Measurements from ENCODE around the gene GRPEL2.

The GRPEL2 gene

GRCh38 chr5:149362541-149362940 lies 17.2 kb downstream of the GRPEL2 start:
- no peak overlapping the region for H3K4me3 ChIP-seq (ENCODE audit: low read depth, low read length)
- no peak for TF ChIP-seq CTCF (IDR thresholded peaks at IDR 0.05; ENCODE audit: control insufficient read depth, extremely low read depth, insufficient read depth)
- DNase-seq (ENCODE audit: low read depth), result no peak

- H3K4me3 ChIP-seq (ENCODE audit: low read depth, low read length), result no peak overlapping the region
- DNase-seq (ENCODE audit: low read depth), result no peak
- no peak for TF ChIP-seq CTCF (IDR thresholded peaks at IDR 0.05; ENCODE audit: control insufficient read depth, extremely low read depth, insufficient read depth)
Measured at GRCh38 chr5:149363358-149363757, 18.1 kb downstream of the GRPEL2 start.

- TF ChIP-seq CTCF (IDR thresholded peaks at IDR 0.05; ENCODE audit: control insufficient read depth, extremely low read depth, insufficient read depth), result no peak
- DNase-seq (ENCODE audit: low read depth), result no peak
- no peak overlapping the region for H3K4me3 ChIP-seq (ENCODE audit: low read depth, low read length)
Measured at GRCh38 chr5:149363936-149364335, 18.6 kb downstream of the GRPEL2 start.

- H3K4me3 ChIP-seq (ENCODE audit: low read depth, low read length), result no peak overlapping the region
- no peak for TF ChIP-seq CTCF (IDR thresholded peaks at IDR 0.05; ENCODE audit: control insufficient read depth, extremely low read depth, insufficient read depth)
- no peak for DNase-seq (ENCODE audit: low read depth)
Measured at GRCh38 chr5:149364719-149365118, 19.4 kb downstream of the GRPEL2 start.

- no peak for TF ChIP-seq CTCF (IDR thresholded peaks at IDR 0.05; ENCODE audit: control insufficient read depth, extremely low read depth, insufficient read depth)
- DNase-seq (ENCODE audit: low read depth), result no peak
Measured at GRCh38 chr5:149365418-149365817, 20.1 kb downstream of the GRPEL2 start.

GRCh38 chr5:149366169-149366729 lies 20.9 kb downstream of the GRPEL2 start:
- no peak for TF ChIP-seq CTCF (IDR thresholded peaks at IDR 0.05; ENCODE audit: control insufficient read depth, extremely low read depth, insufficient read depth)
- no peak overlapping the region for H3K4me3 ChIP-seq (ENCODE audit: low read depth, low read length)
- DNase-seq (ENCODE audit: low read depth), result no peak

More at GRCh38 chr5:149365418-149365817, 20.1 kb downstream of the GRPEL2 start:
- H3K4me3 ChIP-seq (ENCODE audit: low read depth, low read length), result no peak overlapping the region

All from LNCaP clone FGC (cell line).